Measurements from ENCODE around the gene MTA3.

- TF ChIP-seq CTCF (IDR thresholded peaks at IDR 0.05 in 8 of 11, conservative IDR thresholded peaks at IDR 0.05 in 3 of 11) (no peak), POLR2A (IDR thresholded peaks at IDR 0.05) (no peak), POLR2AphosphoS5 (IDR thresholded peaks at IDR 0.05) (no peak)
Measured at GRCh38 chr2:42624047-42624446, 55.6 kb downstream of the MTA3 start.
